B cell (primary cell): ENCODE measurements around the gene FERMT3. TPM values are rescaled to one million over a fixed set of nuclear protein-coding genes. Genes with fewer than 3 reads are reported as not detected.

Source experiments
- ATAC-seq: fragments of 200-7000 bp; cut with Tn5 transposase; one replicate; pipeline ENCODE4 v1.10.0; 2021; ENCODE audit warnings: low read depth, mild to moderate bottlenecking, moderate number of reproducible peaks, moderate library complexity
- CTCF ChIA-PET: fragments of 350-600 bp; sonication (Branson Sonifier 250); formaldehyde crosslinking; loops from one replicate; lab custom pipeline; 2021; ENCODE audit warnings: antibody characterized with exemption, inconsistent platforms; lab: Charles Lee
- POLR2A ChIA-PET: fragments of 350-600 bp; sonication (Branson Sonifier 250); formaldehyde crosslinking; loops from one replicate; lab custom pipeline; 2021; ENCODE audit warnings: antibody characterized with exemption; lab: Charles Lee
- DNase-seq: peaks from one replicate; pipeline ENCODE4 v3.0.0; 2013
- H2AFZ ChIP-seq: 2 replicates; pipeline ENCODE4 v1.6.1; 2012; ENCODE audit warnings: mild to moderate bottlenecking, low read depth, low read length; ENCODE audit not compliant: insufficient read depth, poor library complexity, severe bottlenecking
- H3K27ac ChIP-seq, 2 donors: 1 replicate in 1 of 2; 2 replicates in 1 of 2; pipeline ENCODE4 v1.5.1; 2012 to 2013; ENCODE audit warnings: low read length in 2 of 2, mild to moderate bottlenecking in 2 of 2, moderate library complexity in 1 of 2
- H3K27me3 ChIP-seq, 4 experiments: fragments of 200-600 bp in 1 of 4; sonication (generic) in 1 of 4; replicated peaks in 1 of 4; 1 replicate in 2 of 4; 2 replicates in 2 of 4; pipeline versions ENCODE4 v1.6.1 to v1.7.0; 2013 to 2016; ENCODE audit warnings: low read length in 3 of 4, mild to moderate bottlenecking in 2 of 4, mixed read lengths in 1 of 4, moderate library complexity in 1 of 4; ENCODE audit not compliant: insufficient read depth in 4 of 4, control insufficient read depth in 3 of 4; ENCODE audit errors: control extremely low read depth in 1 of 4
- H3K36me3 ChIP-seq, 2 experiments: replicated peaks in 1 of 2; 1 replicate in 1 of 2; 2 replicates in 1 of 2; pipeline versions ENCODE4 v1.6.1 to v1.7.1; 2013; ENCODE audit warnings: low read length in 1 of 2; ENCODE audit not compliant: insufficient read depth in 2 of 2, control insufficient read depth in 1 of 2; ENCODE audit errors: control extremely low read depth in 1 of 2, extremely low read depth in 1 of 2
- H3K4me1 ChIP-seq, 2 donors: fragments of 200-600 bp in 1 of 2; sonication (generic) in 1 of 2; 1 replicate in 1 of 2; 2 replicates in 1 of 2; pipeline versions ENCODE4 v1.5.1 to v1.6.1; 2013 to 2017; ENCODE audit warnings: low read length in 2 of 2; ENCODE audit not compliant: control insufficient read depth in 2 of 2, insufficient read depth in 2 of 2
- H3K4me2 ChIP-seq: replicated peaks from 2 replicates; pipeline ENCODE3; 2012; ENCODE audit warnings: mild to moderate bottlenecking, low read depth, low read length; ENCODE audit not compliant: poor library complexity, severe bottlenecking
- H3K4me3 ChIP-seq, 5 experiments: fragments of 200-600 bp in 1 of 5; sonication (generic) in 1 of 5; 1 replicate in 3 of 5; 2 replicates in 2 of 5; pipeline versions ENCODE4 v1.5.1 to v1.7.0; 2011 to 2016; ENCODE audit warnings: low read length in 4 of 5, mild to moderate bottlenecking in 4 of 5, low read depth in 2 of 5, control low read depth in 1 of 5, moderate library complexity in 1 of 5; ENCODE audit not compliant: insufficient read depth in 1 of 5; ENCODE audit errors: control extremely low read depth in 1 of 5, extremely low read depth in 1 of 5
- H3K79me2 ChIP-seq: fragments of 200-600 bp; sonication (generic); one replicate; pipeline ENCODE4 v1.6.0; 2016; ENCODE audit warnings: low read length; ENCODE audit not compliant: control insufficient read depth, insufficient read depth
- H3K9ac ChIP-seq: fragments of 200-600 bp; sonication (generic); 2 replicates; pipeline ENCODE4 v1.6.1; 2017; ENCODE audit warnings: mild to moderate bottlenecking, low read length, moderate library complexity
- H3K9me3 ChIP-seq, 3 donors: one replicate each; pipeline versions ENCODE4 v1.6.1 to v1.7.1; 2013; ENCODE audit warnings: low read length in 2 of 3; ENCODE audit not compliant: control insufficient read depth in 2 of 3, insufficient read depth in 1 of 3; ENCODE audit errors: control extremely low read depth in 1 of 3
- H4K20me1 ChIP-seq: 2 replicates; pipeline ENCODE4 v1.6.0; 2012; ENCODE audit warnings: mild to moderate bottlenecking, low read length; ENCODE audit not compliant: insufficient read depth, control insufficient read depth, poor library complexity, severe bottlenecking
- H3K27ac Mint-ChIP-seq: one replicate; pipeline ENCODE4 v1.8.0; 2021; ENCODE audit warnings: mixed read lengths
- H3K27me3 Mint-ChIP-seq: one replicate; pipeline ENCODE4 v1.8.0; 2021; ENCODE audit warnings: mixed read lengths
- H3K4me1 Mint-ChIP-seq: one replicate; pipeline ENCODE4 v1.8.0; 2021; ENCODE audit warnings: mixed read lengths
- H3K4me3 Mint-ChIP-seq: one replicate; pipeline ENCODE4 v1.8.0; 2021; ENCODE audit warnings: mixed read lengths
- H3K9me3 Mint-ChIP-seq: one replicate; pipeline ENCODE4 v1.8.0; 2022; ENCODE audit warnings: mixed read lengths; ENCODE audit not compliant: insufficient read depth
- CTCF ChIP-seq: fragments of 200-600 bp; IDR thresholded peaks from one replicate; pipeline ENCODE4 v1.8.0; 2022; ENCODE audit warnings: antibody characterized with exemption, mild to moderate bottlenecking
- EZH2 ChIP-seq: IDR thresholded peaks from 2 replicates; pipeline ENCODE4 v1.6.1; 2012; ENCODE audit warnings: borderline replicate concordance, low read depth, mild to moderate bottlenecking, moderate library complexity, low read length; ENCODE audit not compliant: insufficient read depth, poor library complexity, severe bottlenecking
- WGBS: methylation state at CpG from one replicate; pipeline ENCODE4 v1.1.5; 2013; ENCODE audit warnings: missing lambda C conversion rate; ENCODE audit not compliant: insufficient coverage; 5-methylcytosine and 5-hydroxymethylcytosine counted together
- intact Hi-C: fragments of 100-400 bp; cut with micrococcal nuclease; formaldehyde crosslinking; loops from one replicate; pipeline ENCODE4 v1.10.0; 2022
- polyA plus RNA-seq: library from polyadenylated mRNA; depleted of rRNA; stranded (reverse); fragments of >200 nt; gene quantifications from 2 replicates; pipeline ENCODE4 v1.2.3, GENCODE V29; 2012
- total RNA-seq, 2 donors: library from RNA; stranded (reverse); fragments of 120-200 nt in 1 of 2; gene quantifications; 1 replicate in 1 of 2; 2 replicates in 1 of 2; pipeline versions ENCODE4 v1.2.3 to v1.2.4, GENCODE V29; 2013 to 2022

Gene FERMT3
- total and polyA plus RNA-seq, 2 donors (not counting 1 experiment from before 2014, with no cell fraction given) = 96.2 to 170 TPM

DNA sequence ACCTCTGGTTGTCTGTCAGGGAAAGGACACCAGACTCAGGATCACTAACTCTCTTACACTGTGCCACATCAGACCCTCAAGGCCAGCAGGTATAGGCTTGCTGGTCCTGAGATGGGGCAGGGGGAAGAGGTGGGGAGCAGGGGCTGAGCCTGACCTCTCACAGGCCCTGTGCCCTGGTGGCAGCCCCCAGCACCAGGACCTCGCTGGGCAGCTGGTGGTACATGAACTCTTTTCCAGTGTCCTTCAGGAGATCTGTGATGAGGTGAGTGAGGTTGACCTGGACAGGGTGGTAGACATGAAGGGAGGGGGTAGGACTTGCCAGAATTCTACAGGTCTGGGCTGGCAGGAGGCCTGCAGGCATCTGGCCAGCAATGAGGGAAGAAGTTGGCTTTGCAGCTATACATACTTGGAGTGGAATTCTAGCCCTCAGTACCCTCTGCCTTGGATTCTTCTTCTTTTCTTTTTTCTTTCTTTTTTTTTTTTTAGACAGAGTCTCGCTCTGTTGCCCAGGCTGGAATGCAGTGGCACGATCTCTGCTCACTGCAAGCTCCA is 21.0 kb downstream of the FERMT3 start:
- ChIA-PET CTCF (interaction anchor here (1.5 to 5.2 kb wide), 4 partner anchors 16 to 128 kb away, joined by 4 to 70 read pairs (median 6); partner anchors contain the start of gene FERMT3), POLR2A (interaction anchor here (0.5 to 6.3 kb wide), 7 partner anchors 14 to 90 kb away, joined by 3 to 78 read pairs (median 3); partner anchors contain the start of genes ESRRA, FERMT3, FKBP2 and PPP1R14B)
- Histone ChIP-seq H3K9me3 (no peaks in the 10 kb centered on the region), H3K79me2 (peaks cover 29% of the 10 kb centered on the region), H2AFZ (no peak overlapping the region), H3K4me3 (peak overlapping the region; percentile 35 to 97 (median 92)), H4K20me1 (peaks cover 6% of the 10 kb centered on the region), H3K4me1 (peaks cover 34 to 56% of the 10 kb centered on the region in 2 donors), H3K27ac (peak overlapping the region; percentile 82 to 86), H3K36me3 (peaks cover 0 to 16% of the 10 kb centered on the region in 2 experiments), H3K9ac (peak overlapping the region; percentile 85), H3K4me2 (peak overlapping the region; percentile 98), H3K27me3 (no peaks in the 10 kb centered on the region)
- Mint-ChIP-seq H3K27me3 (no peaks in the 10 kb centered on the region), H3K4me1 (peaks cover 56% of the 10 kb centered on the region), H3K9me3 (no peaks in the 10 kb centered on the region), H3K27ac (peak overlapping the region; percentile 93), H3K4me3 (peak overlapping the region; percentile 91)
- no peak for DNase-seq
- no peak for TF ChIP-seq CTCF
- no peak for TF ChIP-seq EZH2
- 88% methylated on average over 1 of the region's 3 CpGs for WGBS
- no peak for ATAC-seq
- intact Hi-C loops = no loop called here
